ENCODE results near the gene NR1H2. TPM values are rescaled to one million over a fixed set of nuclear protein-coding genes. Genes with fewer than 3 reads are reported as not detected.

Gene NR1H2
- total RNA-seq, 2 donors from 2014 or later: 40.4 to 42.7 TPM

DNA sequence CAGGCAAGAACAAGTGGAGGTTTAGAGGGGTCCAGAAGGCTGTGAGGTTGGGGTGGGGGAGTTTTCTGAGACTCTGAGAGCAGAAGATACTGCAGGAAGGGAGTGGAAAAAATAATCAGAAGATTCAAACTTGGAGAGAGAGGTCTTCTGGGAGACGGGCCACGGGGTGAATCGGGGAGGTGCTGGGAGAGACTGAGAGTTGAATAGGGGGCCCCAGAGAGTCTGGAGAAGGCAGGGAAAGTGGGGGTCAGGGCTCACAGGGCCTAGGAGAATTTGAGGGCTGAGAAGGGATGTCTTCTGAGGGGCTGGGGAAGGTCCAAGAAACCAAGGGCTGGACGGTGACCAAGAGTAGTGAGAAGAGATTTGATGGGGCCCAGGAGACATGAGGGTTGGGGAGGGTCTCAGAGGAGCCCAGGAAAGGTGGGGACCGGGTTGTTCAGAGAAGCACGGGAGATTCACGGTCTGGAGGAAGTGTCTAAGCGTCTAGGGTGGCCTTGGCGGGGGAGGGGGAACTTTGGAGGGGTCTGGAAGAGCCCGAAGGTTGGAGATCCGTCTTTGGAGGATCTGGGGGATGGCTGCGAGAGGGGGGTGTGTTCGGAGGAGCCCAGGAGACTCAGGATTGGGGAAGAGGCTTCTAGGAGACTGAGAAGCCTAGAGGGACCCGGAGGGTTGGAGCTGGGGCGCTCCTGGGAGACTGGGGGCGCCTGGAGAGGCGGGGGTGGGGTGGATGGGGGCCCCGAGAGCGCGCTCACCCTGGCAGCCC is 48.6 kb upstream of the NR1H2 start:
- Histone ChIP-seq H3K27ac (ENCODE audit: low read depth, low read length) (no peak overlapping the region), H3K9me3 (ENCODE audit: control insufficient read depth, low read length) (no peaks in the 10 kb centered on the region), H3K27me3 (ENCODE audit: control insufficient read depth, insufficient read depth, low read length, poor library complexity, severe bottlenecking) (peaks cover 17% of the 10 kb centered on the region), H3K36me3 (ENCODE audit: control insufficient read depth, insufficient read depth, low read length) (no peaks in the 10 kb centered on the region), H3K4me3 (ENCODE audit: low read length) (no peak overlapping the region), H3K9ac (ENCODE audit: extremely low read depth, low read length, poor library complexity, severe bottlenecking) (no peak overlapping the region), H3K4me1 (ENCODE audit: control insufficient read depth, insufficient read depth, low read length) (no peaks in the 10 kb centered on the region)
- TF ChIP-seq CTCF (conservative IDR thresholded peaks at IDR 0.05): no peak
- no peak overlapping the region for H3K27ac Mint-ChIP-seq
- WGBS, 2 experiments (ENCODE audit: insufficient coverage in 1 of 2, insufficient read length in 1 of 2): 52 to 69% methylated on average over 9 to 20 of the region's 20 CpGs
- peaks cover 4% of the 10 kb centered on the region for H3K36me3 Mint-ChIP-seq (ENCODE audit: low read depth)
- DNase-seq: no peak
- peak overlapping the region; percentile 44 for H3K4me3 Mint-ChIP-seq
- peaks cover 13% of the 10 kb centered on the region for H3K9me3 Mint-ChIP-seq
- peaks cover 59% of the 10 kb centered on the region for H3K27me3 Mint-ChIP-seq (ENCODE audit: insufficient read depth)
- H3K4me1 Mint-ChIP-seq: peaks cover 39% of the 10 kb centered on the region

DNA sequence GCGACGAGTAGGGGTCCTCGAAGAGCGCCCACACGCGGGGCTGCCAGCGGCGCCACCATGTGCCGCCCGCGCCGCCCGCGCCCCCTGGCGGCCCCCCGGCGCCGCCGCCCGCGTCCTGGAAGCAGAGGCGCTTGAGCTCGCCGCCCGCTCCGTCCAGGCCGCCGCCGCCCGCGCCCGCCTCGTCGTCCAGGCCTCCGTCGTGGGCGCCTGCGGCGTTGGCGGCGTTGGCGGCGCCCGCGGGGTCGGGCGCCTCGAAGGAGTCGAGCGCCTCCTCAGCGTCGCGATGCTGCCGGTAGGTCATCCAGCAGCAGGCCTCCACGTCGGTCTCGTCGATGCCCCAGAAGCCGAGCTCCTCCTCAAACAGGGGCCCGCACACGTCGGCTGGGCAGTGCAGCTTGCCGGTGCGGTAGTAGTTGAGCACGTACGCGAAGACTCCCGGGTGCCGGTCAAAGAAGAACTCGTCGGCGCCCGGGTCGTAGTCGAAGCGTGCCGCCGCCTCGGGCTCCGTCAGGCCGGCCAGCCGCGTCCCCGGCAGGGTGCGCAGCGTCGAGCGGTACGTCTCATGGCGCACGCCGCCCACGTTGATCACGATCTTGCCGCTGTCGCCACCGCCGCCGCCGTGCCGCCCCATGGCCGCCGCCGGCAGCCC is 47.9 kb upstream of the NR1H2 start:
- H3K9me3 ChIP-seq (ENCODE audit: control insufficient read depth, low read length): no peaks in the 10 kb centered on the region
- no peaks in the 10 kb centered on the region for H3K36me3 ChIP-seq (ENCODE audit: control insufficient read depth, insufficient read depth, low read length)
- no peak overlapping the region for H3K27ac ChIP-seq (ENCODE audit: low read depth, low read length)
- H3K27me3 ChIP-seq (ENCODE audit: control insufficient read depth, insufficient read depth, low read length, poor library complexity, severe bottlenecking): peaks cover 17% of the 10 kb centered on the region
- no peak overlapping the region for H3K9ac ChIP-seq (ENCODE audit: extremely low read depth, low read length, poor library complexity, severe bottlenecking)
- peaks cover 61% of the 10 kb centered on the region for H3K27me3 Mint-ChIP-seq (ENCODE audit: insufficient read depth)
- no peaks in the 10 kb centered on the region for H3K4me1 ChIP-seq (ENCODE audit: control insufficient read depth, insufficient read depth, low read length)
- H3K9me3 Mint-ChIP-seq: peaks cover 13% of the 10 kb centered on the region
- no peak overlapping the region for H3K27ac Mint-ChIP-seq
- WGBS, 2 experiments (ENCODE audit: insufficient coverage in 1 of 2, insufficient read length in 1 of 2): 41 to 43% methylated on average over 21 to 104 of the region's 104 CpGs
- H3K4me1 Mint-ChIP-seq: peaks cover 41% of the 10 kb centered on the region
- H3K36me3 Mint-ChIP-seq (ENCODE audit: low read depth): peaks cover 4% of the 10 kb centered on the region
- TF ChIP-seq CTCF (conservative IDR thresholded peaks at IDR 0.05): peak; percentile 47
- H3K4me3 ChIP-seq (ENCODE audit: low read length): no peak overlapping the region
- H3K4me3 Mint-ChIP-seq: no peak overlapping the region
- peak; percentile 72 for DNase-seq

DNA sequence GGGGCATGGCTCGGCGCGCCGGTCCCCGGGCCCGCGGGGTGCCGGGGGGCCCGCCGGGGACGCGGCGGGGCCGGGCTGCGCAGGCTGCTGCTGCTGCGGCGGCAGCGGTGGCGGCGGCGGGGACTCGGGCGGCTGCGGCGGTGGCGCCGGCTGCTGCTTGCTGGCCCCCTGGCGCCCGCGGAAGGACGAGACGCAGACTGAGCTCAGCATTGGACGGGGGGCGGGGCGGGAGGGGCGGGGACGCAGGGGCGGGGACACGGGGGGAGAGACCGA is 47.4 kb upstream of the NR1H2 start:
- Histone ChIP-seq H3K9ac (ENCODE audit: extremely low read depth, low read length, poor library complexity, severe bottlenecking) (no peak overlapping the region), H3K27ac (ENCODE audit: low read depth, low read length) (no peak overlapping the region), H3K27me3 (ENCODE audit: control insufficient read depth, insufficient read depth, low read length, poor library complexity, severe bottlenecking) (peaks cover 17% of the 10 kb centered on the region), H3K36me3 (ENCODE audit: control insufficient read depth, insufficient read depth, low read length) (no peaks in the 10 kb centered on the region), H3K4me3 (ENCODE audit: low read length) (no peak overlapping the region), H3K4me1 (ENCODE audit: control insufficient read depth, insufficient read depth, low read length) (no peaks in the 10 kb centered on the region), H3K9me3 (ENCODE audit: control insufficient read depth, low read length) (no peaks in the 10 kb centered on the region)
- Mint-ChIP-seq H3K27me3 (ENCODE audit: insufficient read depth) (peaks cover 61% of the 10 kb centered on the region), H3K9me3 (peaks cover 13% of the 10 kb centered on the region), H3K4me3 (no peak overlapping the region), H3K4me1 (peaks cover 41% of the 10 kb centered on the region), H3K36me3 (ENCODE audit: low read depth) (peaks cover 4% of the 10 kb centered on the region), H3K27ac (no peak overlapping the region)
- no peak for TF ChIP-seq CTCF (conservative IDR thresholded peaks at IDR 0.05)
- no peak for DNase-seq
- 23 to 37% methylated on average over 9 to 38 of the region's 40 CpGs for WGBS, 2 experiments (ENCODE audit: insufficient coverage in 1 of 2, insufficient read length in 1 of 2)

Measured in endodermal cell (in vitro differentiated cells).